Ureter (tissue), 1 donor: Measurements from ENCODE around the gene RPL22. TPM values are rescaled to one million over a fixed set of nuclear protein-coding genes. Genes with fewer than 3 reads are reported as not detected.

ENCODE experiments used
- DNase-seq: peaks from one replicate; pipeline ENCODE4 v3.0.0-alpha.2; 2020; ENCODE audit warnings: low spot score
- total RNA-seq: library from RNA; stranded (reverse); gene quantifications from one replicate; pipeline ENCODE4 v1.2.4, GENCODE V29; 2023
- donor health status: DM: yes; HTN: yes; CAD: no.

The RPL22 gene
- 595 TPM for total RNA-seq

DNA sequence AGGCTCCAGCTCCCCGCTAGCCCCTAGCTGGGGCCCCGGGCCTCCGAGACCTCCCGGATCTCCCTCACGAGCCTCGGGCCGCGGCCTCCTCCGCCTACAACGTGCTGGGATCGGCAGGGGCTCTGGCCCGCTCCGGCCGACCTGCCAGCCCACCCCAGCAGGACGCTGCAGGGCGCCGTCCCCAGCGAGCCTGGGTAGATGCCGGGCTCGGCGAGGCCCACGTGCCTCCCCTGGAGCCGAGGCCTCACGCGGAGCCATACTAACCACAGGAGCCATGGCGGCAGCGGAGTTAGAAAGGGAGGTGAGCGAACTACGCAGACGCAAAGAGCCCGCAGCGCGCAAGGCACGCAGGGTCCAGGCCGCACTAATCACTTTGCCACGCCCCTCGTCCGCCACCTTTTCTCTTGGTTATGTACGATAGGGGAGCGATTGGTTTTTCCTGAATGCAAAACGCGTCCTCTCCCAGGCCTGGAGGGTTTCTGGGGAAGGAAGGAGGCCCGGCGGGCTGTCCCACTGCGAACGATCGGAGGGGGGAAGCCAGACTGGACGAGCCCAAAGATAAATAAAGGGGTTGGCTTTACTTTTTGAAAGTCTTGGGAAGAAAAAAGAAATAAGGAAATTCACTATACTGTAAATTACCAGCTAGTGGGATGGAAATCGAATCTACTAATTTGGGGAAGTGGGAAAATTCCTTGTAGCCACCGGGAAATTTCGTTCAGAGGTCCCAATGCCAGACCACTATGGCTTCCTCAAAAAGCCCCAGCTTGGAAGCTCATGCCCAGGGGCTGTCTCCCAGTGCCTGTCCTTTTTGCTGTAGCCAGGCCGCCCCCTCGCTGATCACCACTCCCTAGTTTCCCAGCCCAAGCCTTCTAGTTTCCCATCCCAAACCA lies at the start of gene RPL22:
Gene RPL22, minus strand, starts transcription at position 298 of the 890 bp plus-strand sequence. Its CDS starts 22 bp downstream, at position 276.
- DNase-seq, result peak; percentile 99

DNA sequence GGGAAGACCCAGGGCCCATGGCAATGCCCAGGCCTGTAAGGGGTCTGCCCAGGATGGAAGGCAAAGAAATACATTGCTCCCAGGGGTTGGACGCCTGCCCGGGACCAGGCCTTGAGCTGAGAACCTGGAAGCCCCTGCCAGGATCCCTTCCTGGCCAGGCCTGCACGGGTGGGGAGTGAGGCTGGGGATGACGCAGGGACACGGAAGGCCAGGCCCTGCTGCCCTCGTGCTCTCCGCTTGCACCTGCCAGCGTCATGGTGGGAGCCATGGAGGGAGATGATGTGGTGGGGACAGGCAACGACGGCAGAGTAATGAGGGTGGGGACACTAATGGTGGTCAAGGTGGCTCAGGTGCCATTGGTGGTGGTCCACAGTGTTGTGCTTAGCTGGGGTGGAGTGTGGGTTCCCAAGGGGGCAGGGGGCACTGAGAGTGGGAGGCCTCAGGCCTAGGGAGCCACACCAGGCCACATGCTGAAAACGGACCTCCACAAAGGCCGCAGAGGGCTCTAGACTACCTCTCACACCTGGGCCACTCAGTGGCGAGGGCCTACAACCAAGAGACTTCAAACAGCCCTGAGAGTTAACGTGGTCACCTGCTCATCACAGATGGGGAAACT lies 48.9 kb upstream of the RPL22 start:
- DNase-seq, result no peak

DNA sequence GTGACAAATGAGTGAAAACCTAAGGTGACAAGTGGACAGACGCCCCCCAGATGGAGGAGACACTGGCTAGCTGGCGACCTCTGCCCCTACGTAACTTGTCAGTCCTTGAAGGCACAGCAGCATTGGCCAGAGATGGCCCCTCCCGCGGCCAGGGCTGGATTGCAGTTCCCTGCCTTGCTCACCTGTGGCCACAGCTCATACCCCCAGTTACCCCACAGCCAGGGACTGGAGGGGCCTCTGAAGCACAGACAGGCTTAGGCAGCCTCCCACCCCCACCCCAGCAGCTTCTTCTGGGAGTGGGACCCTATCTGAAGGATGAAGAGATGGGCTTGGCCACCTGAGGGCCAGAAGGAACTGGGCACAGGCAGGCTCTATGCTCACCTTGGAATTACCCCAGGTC lies 48.3 kb upstream of the RPL22 start:
- no peak for DNase-seq

DNA sequence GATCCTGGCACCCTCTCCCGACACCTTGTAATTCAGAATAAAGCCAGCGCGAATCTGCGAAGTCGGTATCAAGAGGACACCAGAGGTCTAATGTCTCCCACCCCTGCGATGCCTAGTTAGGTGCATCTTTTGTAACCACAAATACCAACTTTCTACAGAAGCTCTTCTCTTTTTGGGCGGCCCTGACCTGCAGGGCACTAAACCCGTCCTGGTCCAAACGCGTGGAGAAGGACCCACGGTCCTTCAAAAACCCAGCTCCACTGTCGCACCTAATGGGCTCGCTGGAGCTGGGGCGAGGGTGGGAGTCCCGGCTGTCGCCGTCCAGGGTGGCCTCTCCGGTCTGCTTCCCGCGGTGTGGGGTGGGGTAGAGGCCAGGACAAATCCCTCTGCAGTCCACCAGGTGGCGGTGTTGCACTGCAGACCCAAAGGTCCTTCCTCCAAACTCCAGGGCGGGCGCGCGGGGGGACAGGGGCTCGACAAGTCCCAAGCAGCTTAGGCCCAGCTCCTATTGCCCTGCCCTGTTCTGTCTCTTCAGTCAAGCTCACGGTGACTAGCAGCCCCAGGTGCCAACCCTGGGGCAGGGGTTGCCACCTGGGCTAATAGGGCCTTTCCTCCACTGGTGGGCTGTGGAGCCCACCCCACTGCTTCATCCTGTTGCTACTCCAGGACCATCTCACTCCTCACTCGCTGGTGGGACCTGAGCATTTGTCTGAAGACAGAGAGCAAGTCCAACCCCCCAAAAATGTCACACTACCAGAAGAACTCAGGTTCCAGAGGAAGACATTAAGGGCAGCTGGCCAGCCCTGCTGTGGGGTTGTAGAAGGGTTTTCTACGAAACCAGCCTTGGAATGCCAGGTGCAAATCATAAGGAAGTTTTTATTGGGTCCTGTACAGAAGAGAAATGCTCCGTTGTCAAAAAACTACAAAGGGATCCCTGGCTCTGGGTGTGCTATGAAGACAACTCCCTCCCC lies 47.4 kb upstream of the RPL22 start:
- peak; percentile 87 for DNase-seq

DNA sequence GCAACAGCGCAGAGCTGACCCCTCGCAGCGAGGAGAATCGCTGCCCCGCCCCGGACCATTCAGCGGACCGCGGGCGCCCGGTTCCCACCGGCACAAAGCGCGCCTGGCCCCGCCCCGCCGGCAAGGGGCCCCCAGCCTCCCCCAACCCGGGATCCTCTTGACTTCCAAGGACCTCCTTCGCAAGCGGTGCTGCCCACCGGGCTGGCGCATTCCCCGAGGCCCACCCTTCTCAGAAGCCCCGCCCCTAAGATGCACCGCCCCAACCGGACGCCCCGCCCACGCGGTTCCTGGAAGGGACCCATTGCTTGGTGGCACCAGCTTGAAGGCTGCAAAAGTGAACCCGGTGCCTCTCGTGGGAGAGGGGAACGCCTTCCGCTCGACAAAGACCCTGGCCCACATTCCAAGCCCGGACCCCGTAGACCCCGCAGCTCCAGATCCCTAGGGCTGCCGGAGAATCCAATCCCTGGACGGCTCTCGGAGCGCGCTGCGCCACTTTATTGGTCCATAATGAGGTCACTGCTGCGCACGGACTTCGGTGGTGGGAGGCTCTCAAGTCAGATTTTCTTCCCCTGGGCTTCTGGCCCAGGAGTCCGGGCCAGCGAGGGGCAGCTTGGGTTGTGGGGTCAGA lies 46.6 kb upstream of the RPL22 start:
- no peak for DNase-seq

DNA sequence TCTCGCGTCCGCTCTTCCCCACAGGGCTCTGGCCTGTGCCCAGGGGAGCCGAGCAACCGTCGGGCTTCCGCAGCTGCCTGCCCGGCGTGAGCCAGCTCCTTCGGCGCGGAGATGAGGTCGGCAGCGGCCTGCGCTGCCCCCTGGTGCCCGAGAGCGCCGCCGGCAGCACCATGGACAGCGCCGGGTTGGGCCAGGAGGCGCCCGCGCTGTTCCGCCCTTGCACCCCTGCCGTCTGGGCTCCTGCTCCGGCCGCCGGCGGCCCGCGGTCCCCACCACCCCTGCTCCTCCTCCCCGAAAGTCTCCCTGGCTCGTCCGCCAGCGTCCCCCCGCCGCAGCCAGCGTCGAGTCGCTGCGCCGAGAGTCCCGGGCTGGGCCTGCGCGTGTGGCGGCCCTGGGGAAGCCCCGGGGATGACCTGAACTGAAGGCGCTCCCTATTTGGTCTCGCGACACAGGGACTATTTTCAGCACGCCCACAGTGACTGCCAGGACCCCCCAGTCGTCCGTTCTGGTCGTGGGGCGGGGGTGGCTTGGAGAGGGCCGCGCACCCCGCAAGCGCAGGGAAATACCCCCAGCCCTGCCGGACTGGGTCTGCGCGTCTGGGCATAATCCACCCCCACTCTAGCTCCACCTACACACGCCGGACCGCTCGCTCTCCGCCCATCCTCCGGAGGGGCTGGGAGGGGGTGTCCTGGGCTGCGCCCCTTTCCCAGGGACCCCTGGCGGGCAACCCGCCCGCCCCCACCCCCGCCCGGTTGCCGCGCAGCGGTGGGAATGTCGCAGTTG lies 45.9 kb upstream of the RPL22 start:
- DNase-seq, result peak; percentile 85

DNA sequence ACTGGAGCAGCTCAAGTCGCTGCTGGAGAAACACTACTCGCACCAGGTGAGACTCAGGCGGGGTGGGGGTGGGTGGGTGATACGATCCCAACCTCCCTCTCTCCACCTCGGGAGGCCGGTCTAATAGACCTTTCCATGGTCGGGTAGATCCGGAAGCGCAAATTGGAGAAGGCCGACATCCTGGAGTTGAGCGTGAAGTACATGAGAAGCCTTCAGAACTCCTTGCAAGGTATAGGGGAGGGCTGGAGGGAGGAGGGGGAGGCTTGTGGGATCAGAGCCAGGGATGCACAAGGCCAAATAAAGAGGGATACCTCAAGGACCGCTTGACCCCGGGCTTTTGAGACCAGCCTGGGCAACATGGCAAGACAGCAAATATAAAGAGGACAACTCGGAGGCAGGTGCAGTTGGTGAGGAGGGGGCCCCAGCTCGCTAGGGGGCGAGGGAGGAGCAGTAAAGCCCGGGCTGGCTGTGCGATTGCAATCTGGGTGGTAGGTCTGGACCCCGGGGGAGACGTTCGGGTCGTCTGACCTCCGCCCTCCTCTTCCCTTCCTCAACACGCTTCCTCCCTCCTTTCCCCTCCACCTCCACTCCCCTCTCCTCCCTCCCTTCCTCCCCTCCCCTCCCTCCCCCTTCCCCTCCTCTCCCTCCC lies 45.1 kb upstream of the RPL22 start:
- no peak for DNase-seq

DNA sequence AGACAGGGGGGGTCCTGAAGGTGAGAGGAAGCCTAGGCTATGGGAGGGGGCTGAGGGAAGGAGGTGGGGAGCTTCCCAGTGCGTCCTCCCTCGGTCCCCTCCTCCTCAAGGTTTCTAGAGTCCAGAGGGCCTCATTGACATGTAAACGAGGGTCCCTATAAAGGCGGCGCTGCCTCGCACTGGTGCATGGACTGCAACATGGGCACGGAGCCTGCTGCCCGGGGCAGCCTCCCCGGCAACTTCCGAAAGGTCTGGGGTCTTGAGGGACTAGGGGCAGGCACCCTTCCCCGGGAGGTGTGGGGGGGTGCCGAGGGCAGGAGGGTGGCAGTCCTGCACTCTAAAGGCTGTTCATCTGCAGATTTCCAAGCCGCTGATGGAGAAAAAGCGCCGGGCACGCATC lies 44.6 kb upstream of the RPL22 start, which contains the start of gene HES3:
Gene HES3, plus strand, starts transcription at position 187 of the 400 bp plus-strand sequence. Its CDS starts 187 bp downstream, at position 374.
- DNase-seq, result no peak

DNA sequence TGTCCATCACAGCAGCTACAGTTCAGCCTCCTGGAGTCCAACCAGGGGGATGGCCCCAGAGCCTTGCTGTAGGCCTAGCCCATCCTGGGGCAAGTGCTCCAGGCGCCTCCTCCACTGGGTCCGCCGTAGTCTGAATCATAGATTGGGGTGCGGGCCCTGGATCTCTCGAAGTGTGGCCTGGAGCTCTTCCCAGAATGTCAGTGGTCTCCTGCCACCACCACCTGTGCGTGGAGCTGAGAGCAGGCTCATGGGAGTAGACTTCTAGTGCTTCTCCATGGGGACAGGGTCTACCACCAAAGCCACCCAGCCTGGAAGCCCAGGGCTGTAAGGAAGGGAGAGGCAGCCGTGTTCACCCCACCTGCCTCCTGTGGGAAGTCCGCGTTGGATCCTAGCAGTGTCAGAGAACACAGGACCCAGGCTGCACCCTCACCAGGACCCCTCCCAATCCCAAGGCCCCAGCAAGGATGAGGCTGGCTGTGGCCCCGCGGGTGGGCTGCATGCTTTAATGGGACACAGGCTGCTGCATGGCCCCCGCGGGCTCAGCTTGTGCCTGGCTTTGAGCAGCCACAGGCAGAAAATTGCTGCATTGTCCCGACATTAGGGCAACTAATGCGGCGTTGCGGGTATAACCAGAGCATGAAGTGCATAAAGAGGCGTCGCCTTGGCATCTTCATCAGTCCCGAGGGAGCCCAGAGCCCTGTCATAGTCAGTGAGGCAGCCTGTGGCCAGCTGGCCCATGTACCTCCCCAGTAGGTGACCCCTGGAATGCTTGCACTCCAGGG lies 43.8 kb upstream of the RPL22 start:
- DNase-seq, result no peak

DNA sequence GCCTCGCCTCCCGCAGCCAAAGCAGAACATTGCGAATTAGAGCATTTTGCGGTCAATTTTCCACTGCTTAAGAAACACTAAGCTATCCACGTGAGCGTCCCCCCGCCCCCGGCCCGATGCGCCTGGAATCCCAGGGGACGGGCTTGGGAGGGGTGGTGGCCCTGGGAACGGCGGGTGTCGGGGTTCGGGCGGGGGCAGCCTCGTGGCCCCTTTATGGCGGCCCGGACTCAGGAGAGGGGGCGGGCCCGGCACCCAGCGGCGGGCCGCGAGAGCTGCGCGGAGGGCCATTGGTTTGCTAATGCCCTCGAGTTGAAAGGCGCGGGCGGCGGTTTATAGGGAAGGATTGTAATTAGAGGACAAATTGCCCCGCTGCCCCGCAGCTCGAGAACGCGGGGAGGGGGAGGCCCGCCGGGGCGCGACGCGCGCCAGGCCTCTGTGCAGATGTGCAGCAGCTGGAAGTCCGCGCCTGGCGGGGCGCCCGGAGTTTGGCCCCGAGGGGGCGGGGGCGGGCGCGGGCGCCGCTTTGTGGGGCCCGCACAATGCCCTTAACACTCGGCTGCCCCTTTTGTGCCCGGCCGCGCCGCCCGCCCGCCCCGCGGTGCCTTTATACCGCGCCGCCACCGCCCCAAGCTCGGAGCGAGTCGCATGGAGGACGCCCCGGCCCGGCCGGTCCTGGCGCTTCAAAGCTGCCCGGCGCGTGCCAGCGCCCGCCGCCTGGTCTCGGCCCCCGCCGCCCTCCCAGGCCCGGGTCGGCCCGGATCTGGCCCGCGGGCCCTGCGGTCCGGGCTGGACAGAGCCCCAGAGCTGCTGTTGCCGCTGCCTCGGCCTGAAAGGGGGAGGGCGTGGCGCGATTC lies 42.7 kb upstream of the RPL22 start:
- no peak for DNase-seq

DNA sequence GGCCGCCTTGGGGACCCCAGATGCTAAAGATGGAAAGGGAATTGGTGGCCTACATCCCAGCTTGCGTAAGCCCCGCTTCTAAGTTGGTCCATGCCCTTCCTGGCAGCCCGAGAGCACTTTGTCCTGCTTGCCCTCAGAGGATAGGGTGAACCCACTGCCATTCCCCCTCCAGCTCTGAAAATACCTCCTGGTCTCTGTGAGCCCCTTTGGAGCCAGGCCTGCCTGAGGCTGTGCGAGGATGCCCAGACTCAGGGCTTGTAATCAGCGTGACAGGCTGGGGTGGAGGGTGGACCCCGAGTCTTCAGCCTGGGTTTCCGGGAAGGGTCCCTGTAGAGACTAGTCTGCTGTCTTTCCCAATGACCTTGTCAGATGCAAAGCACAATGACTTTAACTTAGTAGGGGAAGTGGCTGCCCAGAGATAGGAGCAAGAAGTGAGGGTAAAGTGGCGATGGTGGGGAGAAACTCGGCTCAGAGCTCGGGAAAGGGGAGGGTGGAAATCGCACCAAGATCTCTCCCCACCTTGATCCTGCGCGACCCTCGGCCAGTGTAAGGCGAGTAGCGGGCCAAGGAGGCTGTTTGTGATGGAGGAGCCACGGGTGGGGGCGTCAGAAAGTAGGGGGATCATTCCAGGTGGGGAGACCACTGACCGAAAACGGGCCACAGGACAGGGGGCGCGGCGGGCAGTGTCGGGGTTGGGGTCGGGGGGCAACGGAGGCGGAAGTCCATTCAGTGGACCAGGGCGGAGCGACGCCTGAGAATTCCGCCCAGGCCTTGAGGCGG lies 41.9 kb upstream of the RPL22 start:
- no peak for DNase-seq

DNA sequence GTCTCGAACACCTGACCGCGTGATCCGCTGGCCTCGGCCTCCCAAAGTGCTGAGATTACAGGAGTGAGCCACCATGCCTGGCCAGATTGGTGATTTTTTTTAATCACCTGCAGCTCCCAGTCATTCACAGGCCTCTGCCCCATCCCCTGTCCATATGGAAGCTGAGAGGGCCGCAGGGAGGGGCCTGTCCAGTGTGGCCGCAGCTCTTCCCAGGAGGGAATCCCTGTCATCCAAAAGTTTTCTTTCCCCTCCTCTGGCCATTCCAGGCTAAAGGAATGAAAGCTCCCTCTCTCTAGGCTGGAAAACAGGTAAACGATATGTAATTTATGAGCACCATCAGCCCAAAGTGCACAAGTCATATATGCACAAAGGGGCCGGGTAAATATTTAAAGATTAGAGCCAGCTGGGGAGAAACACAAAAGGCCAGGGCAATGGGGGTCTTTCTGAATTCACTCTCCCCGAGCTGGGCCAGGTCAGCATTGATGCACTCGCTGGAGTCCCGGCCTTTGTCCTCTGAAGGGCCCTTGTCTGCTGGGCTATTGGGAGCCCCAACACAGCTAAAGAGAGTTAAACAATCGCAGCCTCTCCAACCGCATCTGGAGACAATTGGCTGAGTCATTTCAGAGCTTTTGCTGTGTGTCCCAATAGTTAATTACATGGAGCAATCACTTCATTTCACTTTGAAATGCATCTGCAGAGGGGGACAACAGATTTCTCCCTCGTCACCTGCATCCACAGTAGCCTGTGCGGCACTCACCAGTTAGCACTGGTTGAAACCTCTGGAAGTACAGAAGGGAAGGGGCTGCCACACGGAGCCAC lies 40.8 kb upstream of the RPL22 start:
- no peak for DNase-seq

DNA sequence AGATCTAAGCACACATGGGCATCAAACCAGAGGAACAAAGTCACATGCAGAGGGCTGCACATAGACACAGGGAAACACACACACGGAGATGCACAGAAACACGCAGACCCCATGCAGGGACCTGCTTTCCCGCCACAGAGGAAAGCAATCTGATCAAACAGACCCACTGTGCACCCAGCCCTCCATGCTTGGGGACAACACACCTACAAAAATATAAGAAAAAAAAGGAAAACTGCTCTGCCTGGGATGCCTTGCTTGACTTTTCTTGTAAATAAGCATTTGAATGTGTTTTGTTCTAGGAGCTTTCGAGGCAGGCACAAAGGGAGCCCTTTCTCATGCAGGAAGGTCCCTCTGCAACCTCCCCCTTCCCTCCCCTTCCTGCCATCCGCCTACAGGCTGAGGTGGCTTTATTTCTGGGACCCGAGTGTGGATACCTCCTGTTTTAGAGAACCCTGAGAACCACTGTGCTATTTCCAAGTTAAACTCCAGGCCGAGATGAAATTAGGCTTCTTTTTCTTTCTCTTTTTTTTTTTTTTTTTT lies 39.9 kb upstream of the RPL22 start:
- DNase-seq, result no peak

DNA sequence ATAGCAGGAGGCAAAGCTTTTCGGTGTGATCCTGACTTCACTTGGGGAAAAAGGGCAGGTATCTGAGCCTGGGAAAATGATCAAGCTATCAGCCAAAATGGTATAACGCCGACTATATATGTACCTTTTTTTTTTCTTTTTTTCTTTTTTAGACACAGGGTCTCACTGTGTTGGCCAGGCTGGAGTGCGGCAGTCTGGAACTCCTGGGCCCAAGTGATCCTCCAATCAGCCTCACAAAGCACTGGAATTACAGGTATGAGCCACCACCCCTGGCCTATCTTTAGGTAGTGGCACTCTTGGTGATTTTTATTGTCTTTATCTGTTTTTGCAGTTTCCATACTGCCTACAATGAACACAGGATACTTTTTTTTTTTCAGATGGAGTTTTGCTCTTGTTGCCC lies 37.7 kb upstream of the RPL22 start:
- no peak for DNase-seq

DNA sequence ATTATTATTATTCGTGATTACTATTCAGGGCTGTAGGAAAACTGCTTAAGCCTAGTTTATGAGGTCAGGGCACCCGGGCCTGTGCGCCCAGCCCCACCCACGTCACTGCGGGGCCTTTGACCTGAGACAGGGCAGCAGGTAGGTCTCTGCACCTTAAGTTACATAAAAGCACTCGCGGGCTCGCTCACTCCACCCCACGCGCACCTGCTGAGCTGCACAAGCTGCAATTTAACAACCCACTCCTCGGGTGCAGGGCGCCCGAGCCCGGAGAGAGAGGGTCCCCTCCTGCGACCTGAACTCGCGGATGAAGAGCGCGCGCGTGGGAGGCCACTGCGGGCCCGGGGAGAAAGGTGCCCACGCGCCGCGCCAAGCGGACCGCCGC lies 35.9 kb upstream of the RPL22 start:
- no peak for DNase-seq

DNA sequence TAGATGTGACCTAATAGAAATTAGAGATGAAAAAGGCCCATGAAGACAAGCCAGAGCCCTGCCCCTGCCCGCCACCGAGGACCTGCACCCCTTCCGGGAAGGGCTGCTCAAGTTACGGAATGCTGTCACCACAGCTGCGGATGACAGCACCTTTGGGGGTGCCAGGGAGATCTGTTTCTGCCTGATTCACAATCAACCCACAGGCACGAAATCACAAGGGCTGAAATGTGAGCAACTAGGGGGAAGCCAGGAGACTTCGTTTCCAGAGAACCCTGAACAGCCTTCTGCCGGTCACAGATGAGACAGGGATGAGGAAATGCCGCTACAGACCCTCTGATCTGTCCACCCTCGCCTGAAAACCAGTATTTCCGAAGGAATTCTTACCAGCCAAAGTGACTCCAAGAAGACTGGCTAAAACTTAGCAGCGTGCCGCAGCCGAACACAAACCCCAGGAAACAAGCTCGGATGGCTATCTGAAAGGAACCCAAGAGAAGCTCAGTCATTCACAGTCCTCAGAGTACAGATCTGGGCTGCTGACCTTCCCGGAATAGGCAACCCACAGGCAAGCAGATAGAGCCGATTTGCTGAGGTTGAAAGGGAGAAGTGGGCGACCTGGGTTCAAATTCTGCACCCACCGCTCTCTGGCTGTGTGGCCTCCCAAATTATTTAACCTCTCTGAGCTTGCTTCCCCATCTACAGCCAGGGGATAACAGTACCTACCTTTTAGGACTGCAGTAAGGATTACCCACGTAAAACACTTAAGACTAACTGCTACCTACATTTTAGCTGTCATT lies 35.3 kb upstream of the RPL22 start:
- no peak for DNase-seq
